ENCODE results near the gene ZBTB22. TPM values are rescaled to one million over a fixed set of nuclear protein-coding genes. Genes with fewer than 3 reads are reported as not detected.

The ZBTB22 gene
- total RNA-seq, 3 donors from 2014 or later, result 12.6 to 27.2 (median 18.7) TPM

- H3K27me3 ChIP-seq, result no peaks in the 10 kb centered on the region
- TF ChIP-seq, protein P1, sequence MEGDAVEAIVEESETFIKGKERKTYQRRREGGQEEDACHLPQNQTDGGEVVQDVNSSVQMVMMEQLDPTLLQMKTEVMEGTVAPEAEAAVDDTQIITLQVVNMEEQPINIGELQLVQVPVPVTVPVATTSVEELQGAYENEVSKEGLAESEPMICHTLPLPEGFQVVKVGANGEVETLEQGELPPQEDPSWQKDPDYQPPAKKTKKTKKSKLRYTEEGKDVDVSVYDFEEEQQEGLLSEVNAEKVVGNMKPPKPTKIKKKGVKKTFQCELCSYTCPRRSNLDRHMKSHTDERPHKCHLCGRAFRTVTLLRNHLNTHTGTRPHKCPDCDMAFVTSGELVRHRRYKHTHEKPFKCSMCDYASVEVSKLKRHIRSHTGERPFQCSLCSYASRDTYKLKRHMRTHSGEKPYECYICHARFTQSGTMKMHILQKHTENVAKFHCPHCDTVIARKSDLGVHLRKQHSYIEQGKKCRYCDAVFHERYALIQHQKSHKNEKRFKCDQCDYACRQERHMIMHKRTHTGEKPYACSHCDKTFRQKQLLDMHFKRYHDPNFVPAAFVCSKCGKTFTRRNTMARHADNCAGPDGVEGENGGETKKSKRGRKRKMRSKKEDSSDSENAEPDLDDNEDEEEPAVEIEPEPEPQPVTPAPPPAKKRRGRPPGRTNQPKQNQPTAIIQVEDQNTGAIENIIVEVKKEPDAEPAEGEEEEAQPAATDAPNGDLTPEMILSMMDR (IDR thresholded peaks at IDR 0.05), result no peak
- TF ChIP-seq POLR2AphosphoS5 (IDR thresholded peaks at IDR 0.05) (peak; percentile 12 to 41 (median 12)), POLR2A (IDR thresholded peaks at IDR 0.05) (no peak)
- peak; percentile 62 to 73 for DNase-seq (ENCODE audit: low spot score in 2 of 2)
- peak overlapping the region; percentile 62 to 82 (median 80) for H3K4me3 ChIP-seq
- H3K27ac ChIP-seq, result peak overlapping the region; percentile 98
- H3K9me3 ChIP-seq, result no peaks in the 10 kb centered on the region
- H3K36me3 ChIP-seq, result no peaks in the 10 kb centered on the region
- H3K4me1 ChIP-seq, result peaks cover 4 to 40% of the 10 kb centered on the region in 2 donors
- intact Hi-C loops (cut with DNase I; ENCODE audit: low total_unique reads), result no loop called here
Measured at GRCh38 chr6:33314515-33314942, 3.0 kb downstream of the ZBTB22 start.

DNA sequence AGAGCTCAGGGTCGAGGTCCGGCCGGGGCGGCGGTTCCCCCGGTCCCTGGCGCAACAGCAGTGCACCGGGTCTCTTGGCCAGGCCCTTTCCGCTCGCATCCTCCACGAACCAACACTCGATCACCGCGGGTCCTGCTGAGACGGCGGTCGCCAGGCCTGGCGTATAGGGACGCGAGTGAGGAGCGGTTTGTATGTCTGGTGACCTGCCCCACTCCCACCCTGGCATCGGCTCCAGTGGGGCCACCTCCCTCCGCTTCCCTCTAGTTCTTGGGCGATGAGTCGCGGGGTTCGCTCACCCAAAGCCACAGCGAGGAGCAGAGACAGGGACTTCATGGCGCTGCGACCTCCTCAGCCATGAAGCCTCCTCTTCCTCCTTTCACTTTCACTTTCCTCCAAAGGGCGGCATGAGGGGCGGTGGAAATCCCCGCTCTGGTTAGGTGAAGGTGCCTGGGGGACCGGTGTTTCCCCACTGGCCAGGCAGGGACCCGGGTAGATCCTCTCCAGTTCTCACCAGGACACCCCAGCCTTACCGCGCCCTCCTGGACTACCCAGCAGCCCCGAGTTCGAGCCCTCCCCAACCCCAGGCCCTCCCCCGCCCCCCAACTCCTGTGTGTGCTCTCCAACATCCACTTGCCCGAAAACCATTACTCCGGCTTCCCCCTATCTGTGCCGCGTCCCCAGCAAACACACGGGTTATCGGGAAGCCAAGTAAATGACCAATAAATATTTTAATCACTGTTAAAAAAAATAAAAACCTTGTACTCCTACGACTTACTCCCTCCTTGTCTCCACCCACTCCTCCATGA lies 3.6 kb downstream of the ZBTB22 start, which contains the start of gene TAPBP:
TSS of gene TAPBP (minus strand) at position 370 of the 806 bp plus-strand sequence. CDS start at position 333, 37 bp downstream.
- TF ChIP-seq POLR2AphosphoS5 (IDR thresholded peaks at IDR 0.05), result peak; percentile 81 to 91 (median 88)
- peak; percentile 35 for TF ChIP-seq POLR2A (IDR thresholded peaks at IDR 0.05)
- TF ChIP-seq, protein P1 (IDR thresholded peaks at IDR 0.05), result peak in 1 of 3 donors; percentile 8
- intact Hi-C loops (cut with DNase I; ENCODE audit: low total_unique reads), result no loop called here
- peak; percentile 62 to 70 for DNase-seq (ENCODE audit: low spot score in 2 of 2)
- peak within 1 kb of the TSS; percentile 62 to 82 (median 80) for H3K4me3 ChIP-seq
- H3K9me3 ChIP-seq, result no peaks in the 10 kb centered on the region
- peak within 1 kb of the TSS; percentile 98 for H3K27ac ChIP-seq
- H3K36me3 ChIP-seq, result no peaks in the 10 kb centered on the region
- H3K4me1 ChIP-seq, result peaks cover 4 to 39% of the 10 kb centered on the region in 2 donors
- H3K27me3 ChIP-seq, result no peaks in the 10 kb centered on the region

GRCh38 chr6:33313105-33313708 lies 4.3 kb downstream of the ZBTB22 start:
- H3K36me3 ChIP-seq, result no peaks in the 10 kb centered on the region
- TF ChIP-seq, protein P1 (IDR thresholded peaks at IDR 0.05), result no peak
- peak in 1 of 3 donors; percentile 10 for TF ChIP-seq POLR2AphosphoS5 (IDR thresholded peaks at IDR 0.05)
- H3K27me3 ChIP-seq, result no peaks in the 10 kb centered on the region
- H3K4me3 ChIP-seq, result peak overlapping the region; percentile 62 to 82 (median 80)
- peak overlapping the region; percentile 98 for H3K27ac ChIP-seq
- intact Hi-C loops (cut with DNase I; ENCODE audit: low total_unique reads), result no loop called here
- peaks cover 4 to 32% of the 10 kb centered on the region in 2 donors for H3K4me1 ChIP-seq
- no peak for DNase-seq (ENCODE audit: low spot score in 2 of 2)
- no peaks in the 10 kb centered on the region for H3K9me3 ChIP-seq

- TF ChIP-seq POLR2A (IDR thresholded peaks at IDR 0.05), result no peak
- TF ChIP-seq POLR2AphosphoS5 (IDR thresholded peaks at IDR 0.05), result no peak
- TF ChIP-seq, protein P1 (IDR thresholded peaks at IDR 0.05), result no peak
- Histone ChIP-seq H3K27me3 (no peaks in the 10 kb centered on the region), H3K4me1 (peaks cover 4 to 32% of the 10 kb centered on the region in 2 donors), H3K27ac (peak overlapping the region; percentile 98), H3K4me3 (peak overlapping the region; percentile 62 to 82 (median 80)), H3K9me3 (no peaks in the 10 kb centered on the region), H3K36me3 (no peaks in the 10 kb centered on the region)
- peak; percentile 76 to 87 for DNase-seq (ENCODE audit: low spot score in 2 of 2)
- intact Hi-C loops (cut with DNase I; ENCODE audit: low total_unique reads), result no loop called here
Measured at GRCh38 chr6:33312361-33313104, 5.0 kb downstream of the ZBTB22 start.

Data from breast epithelium (tissue), 4 donors.